Measurements from ENCODE around the gene CAB39.

CAB39 gene

DNA sequence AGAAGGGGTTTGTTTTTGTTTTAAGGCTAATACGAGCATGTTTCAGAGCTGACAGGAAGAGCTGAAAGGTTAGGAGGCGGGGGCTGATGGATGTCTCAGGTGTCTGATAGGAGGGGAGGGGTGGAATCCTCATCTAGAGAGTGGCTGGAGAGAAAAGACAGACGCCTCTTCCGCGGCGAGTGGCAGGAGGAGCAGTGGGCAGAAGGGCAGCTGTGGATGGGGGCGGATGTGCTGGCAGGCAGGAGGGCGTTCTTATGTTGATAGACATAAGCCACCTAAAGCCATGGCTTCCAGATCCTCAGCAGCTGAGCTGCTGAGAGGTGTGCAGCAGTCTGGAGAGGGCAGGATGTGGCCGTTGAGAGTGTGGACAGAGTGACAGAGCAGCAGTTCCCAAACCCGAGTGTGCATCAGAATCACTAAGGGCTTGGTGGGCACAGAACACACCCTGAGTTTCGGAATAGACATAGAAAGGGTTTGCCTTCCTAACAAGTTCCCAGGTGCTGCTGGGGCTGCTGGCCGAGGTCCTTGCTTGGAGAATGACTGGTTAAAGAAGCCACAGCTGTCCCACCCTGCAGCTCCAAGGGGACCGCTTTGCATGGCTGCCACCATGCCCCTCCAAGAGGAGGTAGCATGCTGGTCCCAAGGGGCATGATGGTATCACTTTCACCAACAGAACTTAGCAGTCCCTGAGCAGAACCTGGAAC is 149.1 kb downstream of the CAB39 start:
- Histone ChIP-seq H3K4me1 (ENCODE audit: control insufficient read depth, low read depth, low read length) (peaks cover 6% of the 10 kb centered on the region), H3K36me3 (ENCODE audit: control insufficient read depth, insufficient read depth, low read length) (no peaks in the 10 kb centered on the region), H4K8ac (ENCODE audit: low read depth, low read length) (no peak overlapping the region), H3K27me3 (ENCODE audit: insufficient read depth, low read length, poor library complexity) (no peaks in the 10 kb centered on the region), H3K23ac (ENCODE audit: low read length) (no peak overlapping the region), H3K4me3 (ENCODE audit: low read length) (no peak overlapping the region), H3K27ac (ENCODE audit: low read depth, low read length) (no peak overlapping the region), H3K18ac (ENCODE audit: low read length) (no peak overlapping the region), H3K79me1 (ENCODE audit: low read length) (peaks cover 1% of the 10 kb centered on the region), H3K4me2 (ENCODE audit: low read length) (no peak overlapping the region), H4K5ac (ENCODE audit: low read length) (no peak overlapping the region), H2BK5ac (ENCODE audit: low read length) (no peak overlapping the region), H3K4ac (ENCODE audit: low read depth, low read length) (no peak overlapping the region), H2BK15ac (replicated peaks; ENCODE audit: low read depth) (no peak overlapping the region), H3K79me2 (ENCODE audit: control insufficient read depth, insufficient read depth, low read length) (peaks cover 18% of the 10 kb centered on the region), H3K56ac (ENCODE audit: low read length) (no peak overlapping the region), H2AK5ac (ENCODE audit: low read length) (no peak overlapping the region), H2BK120ac (ENCODE audit: low read depth, low read length) (no peak overlapping the region), H3K9ac (ENCODE audit: low read length) (peak overlapping the region; percentile 39)
- DNase-seq, result peak; percentile 72
- WGBS (ENCODE audit: extremely low coverage, insufficient coverage, low lambda C conversion rate), result no CpG with 5 or more reads among the region's 13 CpGs

DNA sequence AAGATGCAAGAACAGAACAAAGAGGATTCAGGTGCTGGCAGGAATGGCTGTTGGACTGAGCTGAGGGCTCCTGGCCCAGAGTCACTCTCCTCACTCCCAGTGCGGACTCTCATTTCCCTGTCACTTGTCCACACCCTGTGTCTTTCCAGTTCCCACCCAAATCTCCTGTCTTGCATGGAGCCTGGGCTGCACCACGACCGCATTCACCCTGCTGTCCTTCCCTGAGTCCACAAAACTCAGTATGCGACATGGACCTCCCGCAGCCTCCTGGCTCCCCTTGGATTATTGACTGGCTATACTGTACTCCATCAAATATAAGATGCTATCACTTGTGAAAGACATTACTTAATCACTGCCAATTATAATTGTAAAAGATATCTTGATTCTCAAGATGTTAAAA is 149.7 kb downstream of the CAB39 start:
- WGBS (ENCODE audit: extremely low coverage, insufficient coverage, low lambda C conversion rate), result no CpG with 5 or more reads among the region's 5 CpGs
- H3K79me2 ChIP-seq (ENCODE audit: control insufficient read depth, insufficient read depth, low read length), result peaks cover 24% of the 10 kb centered on the region
- H3K27me3 ChIP-seq (ENCODE audit: insufficient read depth, low read length, poor library complexity), result no peaks in the 10 kb centered on the region
- no peak overlapping the region for H3K56ac ChIP-seq (ENCODE audit: low read length)
- H3K79me1 ChIP-seq (ENCODE audit: low read length), result peaks cover 2% of the 10 kb centered on the region
- no peak overlapping the region for H3K18ac ChIP-seq (ENCODE audit: low read length)
- H2BK15ac ChIP-seq (replicated peaks; ENCODE audit: low read depth), result no peak overlapping the region
- no peak for DNase-seq
- H2BK120ac ChIP-seq (ENCODE audit: low read depth, low read length), result no peak overlapping the region
- peaks cover 10% of the 10 kb centered on the region for H3K4me1 ChIP-seq (ENCODE audit: control insufficient read depth, low read depth, low read length)
- H3K4ac ChIP-seq (ENCODE audit: low read depth, low read length), result no peak overlapping the region
- H3K27ac ChIP-seq (ENCODE audit: low read depth, low read length), result no peak overlapping the region
- no peak overlapping the region for H4K5ac ChIP-seq (ENCODE audit: low read length)
- H4K8ac ChIP-seq (ENCODE audit: low read depth, low read length), result no peak overlapping the region
- no peak overlapping the region for H2BK5ac ChIP-seq (ENCODE audit: low read length)
- no peak overlapping the region for H3K23ac ChIP-seq (ENCODE audit: low read length)
- no peak overlapping the region for H3K4me3 ChIP-seq (ENCODE audit: low read length)
- H3K4me2 ChIP-seq (ENCODE audit: low read length), result no peak overlapping the region
- H2AK5ac ChIP-seq (ENCODE audit: low read length), result no peak overlapping the region
- H3K36me3 ChIP-seq (ENCODE audit: control insufficient read depth, insufficient read depth, low read length), result no peaks in the 10 kb centered on the region
- no peak overlapping the region for H3K9ac ChIP-seq (ENCODE audit: low read length)

DNA sequence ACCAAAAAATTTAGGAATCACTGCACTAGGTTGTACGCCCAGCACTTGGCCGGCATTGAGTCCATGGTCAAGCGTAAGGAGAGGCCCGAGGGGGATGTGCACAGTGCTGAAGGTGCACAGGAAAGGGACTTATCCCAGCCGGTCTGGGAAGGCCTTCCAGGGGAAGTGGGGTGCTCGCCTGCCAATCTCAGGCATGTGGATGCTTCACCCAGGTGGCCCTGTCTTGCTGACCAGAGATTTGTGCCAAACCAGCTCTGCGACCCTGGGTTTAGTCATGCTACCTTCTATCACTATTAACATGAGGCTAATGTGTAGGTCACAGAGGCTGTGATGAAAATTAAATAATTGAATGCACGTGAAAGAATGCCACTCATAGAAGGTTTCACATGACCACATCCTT is 150.4 kb downstream of the CAB39 start:
- H3K79me2 ChIP-seq (ENCODE audit: control insufficient read depth, insufficient read depth, low read length), result peaks cover 30% of the 10 kb centered on the region
- H3K4me2 ChIP-seq (ENCODE audit: low read length), result no peak overlapping the region
- H3K27me3 ChIP-seq (ENCODE audit: insufficient read depth, low read length, poor library complexity), result no peaks in the 10 kb centered on the region
- no peak overlapping the region for H3K56ac ChIP-seq (ENCODE audit: low read length)
- H3K27ac ChIP-seq (ENCODE audit: low read depth, low read length), result no peak overlapping the region
- H4K5ac ChIP-seq (ENCODE audit: low read length), result no peak overlapping the region
- no peak overlapping the region for H2BK5ac ChIP-seq (ENCODE audit: low read length)
- H3K9ac ChIP-seq (ENCODE audit: low read length), result no peak overlapping the region
- H4K8ac ChIP-seq (ENCODE audit: low read depth, low read length), result no peak overlapping the region
- H3K4me1 ChIP-seq (ENCODE audit: control insufficient read depth, low read depth, low read length), result peaks cover 10% of the 10 kb centered on the region
- no peak overlapping the region for H3K18ac ChIP-seq (ENCODE audit: low read length)
- no peak overlapping the region for H2AK5ac ChIP-seq (ENCODE audit: low read length)
- H2BK15ac ChIP-seq (replicated peaks; ENCODE audit: low read depth), result no peak overlapping the region
- no peak for DNase-seq
- no peaks in the 10 kb centered on the region for H3K36me3 ChIP-seq (ENCODE audit: control insufficient read depth, insufficient read depth, low read length)
- no peak overlapping the region for H2BK120ac ChIP-seq (ENCODE audit: low read depth, low read length)
- no peak overlapping the region for H3K4ac ChIP-seq (ENCODE audit: low read depth, low read length)
- no peak overlapping the region for H3K23ac ChIP-seq (ENCODE audit: low read length)
- H3K79me1 ChIP-seq (ENCODE audit: low read length), result peaks cover 2% of the 10 kb centered on the region
- WGBS (ENCODE audit: extremely low coverage, insufficient coverage, low lambda C conversion rate), result no CpG with 5 or more reads among the region's 8 CpGs
- no peak overlapping the region for H3K4me3 ChIP-seq (ENCODE audit: low read length)

GRCh38 chr2:230863442-230864121 is 150.9 kb downstream of the CAB39 start:
- H3K4ac ChIP-seq (ENCODE audit: low read depth, low read length), result no peak overlapping the region
- DNase-seq, result no peak
- H2AK5ac ChIP-seq (ENCODE audit: low read length), result peak overlapping the region; percentile 33
- H2BK120ac ChIP-seq (ENCODE audit: low read depth, low read length), result no peak overlapping the region
- no peak overlapping the region for H4K5ac ChIP-seq (ENCODE audit: low read length)
- H3K79me1 ChIP-seq (ENCODE audit: low read length), result peaks cover 2% of the 10 kb centered on the region
- H3K9ac ChIP-seq (ENCODE audit: low read length), result peak overlapping the region; percentile 81
- no peaks in the 10 kb centered on the region for H3K27me3 ChIP-seq (ENCODE audit: insufficient read depth, low read length, poor library complexity)
- H3K4me1 ChIP-seq (ENCODE audit: control insufficient read depth, low read depth, low read length), result peaks cover 10% of the 10 kb centered on the region
- H3K4me2 ChIP-seq (ENCODE audit: low read length), result no peak overlapping the region
- H3K36me3 ChIP-seq (ENCODE audit: control insufficient read depth, insufficient read depth, low read length), result no peaks in the 10 kb centered on the region
- no CpG with 5 or more reads among the region's 13 CpGs for WGBS (ENCODE audit: extremely low coverage, insufficient coverage, low lambda C conversion rate)
- H3K27ac ChIP-seq (ENCODE audit: low read depth, low read length), result no peak overlapping the region
- H2BK15ac ChIP-seq (replicated peaks; ENCODE audit: low read depth), result no peak overlapping the region
- H3K18ac ChIP-seq (ENCODE audit: low read length), result peak overlapping the region; percentile 1
- peak overlapping the region; percentile 74 for H3K56ac ChIP-seq (ENCODE audit: low read length)
- H3K23ac ChIP-seq (ENCODE audit: low read length), result peak overlapping the region; percentile 67
- no peak overlapping the region for H3K4me3 ChIP-seq (ENCODE audit: low read length)
- H3K79me2 ChIP-seq (ENCODE audit: control insufficient read depth, insufficient read depth, low read length), result peaks cover 36% of the 10 kb centered on the region
- no peak overlapping the region for H2BK5ac ChIP-seq (ENCODE audit: low read length)
- H4K8ac ChIP-seq (ENCODE audit: low read depth, low read length), result no peak overlapping the region

DNA sequence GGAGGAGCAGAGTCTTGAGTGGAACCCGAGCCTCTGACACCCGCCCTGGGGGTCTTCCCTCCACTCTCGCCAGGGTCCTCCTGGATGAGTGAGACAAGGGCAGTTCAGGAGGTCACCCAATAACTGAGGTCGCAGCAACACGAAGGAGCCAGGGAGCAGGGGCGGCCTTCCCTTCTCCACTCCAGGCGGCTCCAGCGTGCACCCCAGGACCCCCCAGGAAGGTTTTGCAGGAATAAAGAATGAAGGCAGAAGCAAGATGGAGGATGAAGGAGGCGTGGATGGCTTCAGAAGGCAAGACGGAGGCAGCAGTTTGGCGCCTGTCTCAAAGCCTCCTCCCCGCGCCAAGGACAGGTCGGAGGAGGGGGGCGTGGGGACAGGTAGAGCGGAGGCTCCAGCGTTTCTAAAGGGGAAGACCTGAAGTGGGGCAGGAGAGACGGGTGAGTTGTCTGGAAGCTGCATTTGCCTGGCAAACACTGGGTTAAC is 151.5 kb downstream of the CAB39 start:
- H2BK15ac ChIP-seq (replicated peaks; ENCODE audit: low read depth), result no peak overlapping the region

More for the DNA sequence above, 151.5 kb downstream of the CAB39 start:
- Histone ChIP-seq H3K56ac (ENCODE audit: low read length) (peak overlapping the region; percentile 74), H3K23ac (ENCODE audit: low read length) (peak overlapping the region; percentile 67), H3K27me3 (ENCODE audit: insufficient read depth, low read length, poor library complexity) (no peaks in the 10 kb centered on the region), H3K79me2 (ENCODE audit: control insufficient read depth, insufficient read depth, low read length) (peaks cover 42% of the 10 kb centered on the region), H3K79me1 (ENCODE audit: low read length) (peaks cover 2% of the 10 kb centered on the region), H3K4me2 (ENCODE audit: low read length) (peak overlapping the region; percentile 19), H2AK5ac (ENCODE audit: low read length) (peak overlapping the region; percentile 25), H2BK5ac (ENCODE audit: low read length) (peak overlapping the region; percentile 5), H3K4me1 (ENCODE audit: control insufficient read depth, low read depth, low read length) (peaks cover 14% of the 10 kb centered on the region), H2BK120ac (ENCODE audit: low read depth, low read length) (no peak overlapping the region), H3K27ac (ENCODE audit: low read depth, low read length) (peak overlapping the region; percentile 61), H3K9ac (ENCODE audit: low read length) (peak overlapping the region; percentile 81), H4K8ac (ENCODE audit: low read depth, low read length) (no peak overlapping the region), H4K5ac (ENCODE audit: low read length) (no peak overlapping the region), H3K4ac (ENCODE audit: low read depth, low read length) (no peak overlapping the region), H3K4me3 (ENCODE audit: low read length) (peak overlapping the region; percentile 57), H3K18ac (ENCODE audit: low read length) (peak overlapping the region; percentile 1), H3K36me3 (ENCODE audit: control insufficient read depth, insufficient read depth, low read length) (no peaks in the 10 kb centered on the region)
- DNase-seq, result no peak
- WGBS (ENCODE audit: extremely low coverage, insufficient coverage, low lambda C conversion rate), result no CpG with 5 or more reads among the region's 18 CpGs
